HEK293 (cell line): ENCODE measurements around the gene LLGL1.

ENCODE experiments used
- CTCF ChIA-PET: fragments of 350-600 bp; formaldehyde crosslinking; extraction: SDS; loops from one replicate; lab custom pipeline; 2021; ENCODE audit warnings: antibody characterized with exemption; lab: Yijun Ruan, JAX
- POLR2A ChIA-PET: fragments of 300-600 bp; formaldehyde crosslinking; extraction: SDS; loops from one replicate; lab custom pipeline; 2020; ENCODE audit warnings: antibody characterized with exemption, inconsistent platforms; lab: Yijun Ruan, JAX
- H3K27ac ChIP-seq: fragments of 200-500 bp; sonication (Bioruptor generic); 2 replicates; pipeline ENCODE4 v1.5.1; 2014; ENCODE audit warnings: low read depth, low read length, control low read depth, inconsistent platforms; ENCODE audit errors: extremely low read depth
- H3K36me3 ChIP-seq, 2 experiments: fragments of 200-500 bp in 1 of 2; sonication (Bioruptor generic) in 1 of 2; 1 replicate in 1 of 2; 2 replicates in 1 of 2; pipeline ENCODE4 v1.5.1; 2014 to 2017; ENCODE audit warnings: inconsistent platforms in 2 of 2, low read length in 2 of 2; ENCODE audit not compliant: control insufficient read depth in 2 of 2, insufficient read depth in 1 of 2
- H3K4me1 ChIP-seq: fragments of 200-500 bp; sonication (Bioruptor generic); 2 replicates; pipeline ENCODE4 v1.5.1; 2014; ENCODE audit warnings: mild to moderate bottlenecking, low read length, inconsistent platforms; ENCODE audit not compliant: control insufficient read depth, insufficient read depth
- H3K4me3 ChIP-seq: 2 replicates; pipeline ENCODE4 v1.5.1; 2011; ENCODE audit warnings: low read depth, mild to moderate bottlenecking, control low read depth, low read length, moderate library complexity
- H3K9me3 ChIP-seq: fragments of 200-500 bp; sonication (Bioruptor generic); 2 replicates; pipeline ENCODE4 v1.5.1; 2014; ENCODE audit warnings: low read depth, low read length, inconsistent platforms; ENCODE audit not compliant: control insufficient read depth, insufficient read depth
- HOXC10 ChIP-seq: sonication (generic); formaldehyde crosslinking; IDR thresholded peaks from 2 replicates; pipeline ENCODE4 v1.8.1; 2023; ENCODE audit warnings: mild to moderate bottlenecking, missing genetic modification reagents
- HOXD13 ChIP-seq: sonication (generic); formaldehyde crosslinking; IDR thresholded peaks from 2 replicates; pipeline ENCODE4 v1.8.0; 2022; ENCODE audit warnings: missing genetic modification reagents, borderline replicate concordance
- KLF16 ChIP-seq: fragments of 450-650 bp; formaldehyde crosslinking; IDR thresholded peaks from 2 replicates; pipeline ENCODE4 v1.5.1; 2017; ENCODE audit warnings: missing biosample characterization, missing genetic modification characterization
- KLF8 ChIP-seq: fragments of 450-650 bp; formaldehyde crosslinking; IDR thresholded peaks from 2 replicates; pipeline ENCODE4 v1.5.1; 2016; ENCODE audit warnings: missing biosample characterization, missing genetic modification characterization
- OVOL3 ChIP-seq: fragments of 450-650 bp; formaldehyde crosslinking; IDR thresholded peaks from 2 replicates; pipeline ENCODE4 v1.5.1; 2016; ENCODE audit warnings: missing biosample characterization, missing genetic modification characterization
- PRDM10 ChIP-seq: fragments of 450-650 bp; formaldehyde crosslinking; IDR thresholded peaks from 2 replicates; pipeline ENCODE4 v1.5.1; 2016; ENCODE audit warnings: missing biosample characterization, missing genetic modification characterization
- RBAK ChIP-seq: fragments of 450-650 bp; formaldehyde crosslinking; IDR thresholded peaks from 2 replicates; pipeline ENCODE4 v1.5.1; 2016; ENCODE audit warnings: missing biosample characterization, missing genetic modification characterization
- REST ChIP-seq: fragments of 450-650 bp; formaldehyde crosslinking; IDR thresholded peaks from 2 replicates; pipeline ENCODE4 v1.5.1; 2016; ENCODE audit warnings: missing biosample characterization, missing genetic modification characterization
- SETDB1 ChIP-seq: IDR thresholded peaks from one replicate; pipeline ENCODE4 v1.6.1; 2017; ENCODE audit warnings: mild to moderate bottlenecking, low read length, moderate library complexity, mixed read lengths; ENCODE audit not compliant: insufficient read length
- SP2 ChIP-seq: fragments of 450-650 bp; formaldehyde crosslinking; IDR thresholded peaks from 2 replicates; pipeline ENCODE4 v1.5.1; 2016; ENCODE audit warnings: missing biosample characterization, missing genetic modification characterization
- ZBTB10 ChIP-seq: fragments of 450-650 bp; formaldehyde crosslinking; IDR thresholded peaks from 2 replicates; pipeline ENCODE4 v1.5.1; 2016; ENCODE audit warnings: missing biosample characterization, missing genetic modification characterization
- ZFP37 ChIP-seq: fragments of 450-650 bp; formaldehyde crosslinking; IDR thresholded peaks from 2 replicates; pipeline ENCODE4 v1.5.1; 2016; ENCODE audit warnings: missing biosample characterization, missing genetic modification characterization
- ZNF292 ChIP-seq: fragments of 450-650 bp; formaldehyde crosslinking; IDR thresholded peaks from 2 replicates; pipeline ENCODE4 v1.5.1; 2016; ENCODE audit warnings: low read depth, missing biosample characterization, missing genetic modification characterization, borderline replicate concordance
- ZNF341 ChIP-seq: fragments of 450-650 bp; formaldehyde crosslinking; IDR thresholded peaks from 2 replicates; pipeline ENCODE4; 2016; ENCODE audit warnings: low read depth, missing biosample characterization, missing genetic modification characterization
- ZNF391 ChIP-seq: fragments of 450-650 bp; formaldehyde crosslinking; IDR thresholded peaks from 2 replicates; pipeline ENCODE4 v1.5.1; 2016; ENCODE audit warnings: low read depth, missing biosample characterization, missing genetic modification characterization, borderline replicate concordance
- ZNF510 ChIP-seq: fragments of 450-650 bp; formaldehyde crosslinking; IDR thresholded peaks from 2 replicates; pipeline ENCODE4 v1.5.1; 2018; ENCODE audit warnings: mild to moderate bottlenecking, missing genetic modification characterization, missing biosample characterization; ENCODE audit not compliant: insufficient replicate concordance
- ZNF521 ChIP-seq: fragments of 450-650 bp; formaldehyde crosslinking; IDR thresholded peaks from 2 replicates; pipeline ENCODE4 v1.5.1; 2017; ENCODE audit warnings: missing biosample characterization, mild to moderate bottlenecking, missing genetic modification characterization
- ZNF776 ChIP-seq: fragments of 450-650 bp; formaldehyde crosslinking; IDR thresholded peaks from 2 replicates; pipeline ENCODE4 v1.5.0; 2017; ENCODE audit warnings: missing biosample characterization, missing genetic modification characterization, borderline replicate concordance

The LLGL1 gene

GRCh38 chr17:18256776-18257175 lies 31.3 kb downstream of the LLGL1 start:
- Histone ChIP-seq H3K4me3 (no peak overlapping the region), H3K36me3 (peaks cover 9 to 54% of the 10 kb centered on the region in 2 experiments), H3K27ac (peak overlapping the region; percentile 96; the same call in 1 of the 2 replicates), H3K4me1 (peaks cover 12% of the 10 kb centered on the region), H3K9me3 (no peaks in the 10 kb centered on the region)
- CTCF ChIA-PET, result interaction anchor here (0.9 to 1.5 kb wide), 2 partner anchors 9 to 45 kb away, joined by 3 to 4 read pairs; no protein-coding TSS in a partner anchor
- POLR2A ChIA-PET, result interaction anchor here (1.4 kb wide), 1 partner anchor 58 kb away, joined by 4 read pairs; the partner anchor contains the start of genes SMCR8 and TOP3A
- TF ChIP-seq KLF8 (tag by site-specific recombination) (no peak), ZNF391 (tag by site-specific recombination) (no peak), RBAK (tag by site-specific recombination) (no peak), ZNF776 (no peak), ZFP37 (no peak)

- peak overlapping the region; percentile 83 for H3K4me3 ChIP-seq
- TF ChIP-seq SP2 (tag by site-specific recombination) (peak; percentile 49), ZNF510 (tag by site-specific recombination) (no peak), ZNF341 (tag by site-specific recombination) (peak; percentile 52), ZNF292 (tag by site-specific recombination) (no peak), REST (tag by site-specific recombination) (0 out of 2 replicates have a peak, but pooled peaks have one; percentile 11), OVOL3 (no peak), ZNF521 (tag by site-specific recombination) (no peak), PRDM10 (peak; percentile 70), ZBTB10 (peak; percentile 10; the same call in 1 of the 2 replicates), KLF16 (0 out of 2 replicates have a peak, but pooled peaks have one; percentile 12), HOXD13 (CRISPR knock-in tag) (no peak), HOXC10 (CRISPR knock-in tag) (peak; percentile 78; the same call in 1 of the 2 replicates), SETDB1 (no peak)
- ChIA-PET CTCF (interaction anchor here (0.6 to 1.5 kb wide), 4 partner anchors 10 to 80 kb away, joined by 3 to 4 read pairs (median 3); no protein-coding TSS in a partner anchor), POLR2A (interaction anchor here (0.8 to 1.4 kb wide), 4 partner anchors 9 to 57 kb away, joined by 3 to 4 read pairs (median 4); partner anchors contain the start of genes SMCR8 and TOP3A)
- H3K36me3 ChIP-seq, result peaks cover 5 to 48% of the 10 kb centered on the region in 2 experiments
- peak overlapping the region; percentile 96 for H3K27ac ChIP-seq
- peaks cover 12% of the 10 kb centered on the region for H3K4me1 ChIP-seq
- H3K9me3 ChIP-seq, result no peaks in the 10 kb centered on the region
Observed at GRCh38 chr17:18257268-18257981, 32.0 kb downstream of the LLGL1 start.
